ENCODE data around the gene SLC19A1. TPM values are rescaled to one million over a fixed set of nuclear protein-coding genes. Genes with fewer than 3 reads are reported as not detected.

The SLC19A1 gene
- total RNA-seq, 1 experiment from 2014 or later: 21.4 TPM

- H3K36me3 Mint-ChIP-seq (ENCODE audit: insufficient read depth, unreplicated experiment): peaks cover 18% of the 10 kb centered on the region
- peaks cover 20% of the 10 kb centered on the region for H3K4me1 Mint-ChIP-seq (ENCODE audit: low read depth, unreplicated experiment)
- intact Hi-C loops (cut with micrococcal nuclease; ENCODE audit: unreplicated experiment): no loop called here
- H3K9me3 Mint-ChIP-seq (ENCODE audit: low read depth, unreplicated experiment): peaks cover 4% of the 10 kb centered on the region
- no peak overlapping the region for H3K27ac Mint-ChIP-seq (ENCODE audit: unreplicated experiment)
- no TSS peak for BruUV-seq (replicated peaks)
- CTCF ChIA-PET: interaction anchor here (0.7 kb wide), 1 partner anchor 38 kb away, joined by 4 read pairs; no protein-coding TSS in a partner anchor
- TF ChIP-seq CTCF (IDR thresholded peaks at IDR 0.05; ENCODE audit: unreplicated experiment): no peak
- no peaks in the 10 kb centered on the region for H3K27me3 Mint-ChIP-seq (ENCODE audit: unreplicated experiment)
- no peak overlapping the region for H3K4me3 Mint-ChIP-seq (ENCODE audit: low read depth, unreplicated experiment)
- DNase-seq: no peak
These were observed 69.5 kb downstream of the SLC19A1 start for GRCh38 chr21:45472445-45473365.

- no TSS peak for BruUV-seq (replicated peaks)
- Mint-ChIP-seq H3K36me3 (ENCODE audit: insufficient read depth, unreplicated experiment) (peaks cover 11% of the 10 kb centered on the region), H3K4me3 (ENCODE audit: low read depth, unreplicated experiment) (peak overlapping the region; percentile 45), H3K4me1 (ENCODE audit: low read depth, unreplicated experiment) (peaks cover 20% of the 10 kb centered on the region), H3K27me3 (ENCODE audit: unreplicated experiment) (no peaks in the 10 kb centered on the region), H3K27ac (ENCODE audit: unreplicated experiment) (peak overlapping the region; percentile 82), H3K9me3 (ENCODE audit: low read depth, unreplicated experiment) (peaks cover 4% of the 10 kb centered on the region)
- intact Hi-C loops (cut with micrococcal nuclease; ENCODE audit: unreplicated experiment): no loop called here
- TF ChIP-seq CTCF (IDR thresholded peaks at IDR 0.05; ENCODE audit: unreplicated experiment): no peak
- CTCF ChIA-PET: interaction anchor here (0.7 to 1.4 kb wide), 3 partner anchors 11 to 39 kb away, joined by 4 to 7 read pairs (median 5); no protein-coding TSS in a partner anchor
- DNase-seq: peak; percentile 9
These were observed 70.6 kb downstream of the SLC19A1 start for GRCh38 chr21:45471525-45472221.

GRCh38 chr21:45470773-45471524, 71.3 kb downstream of the SLC19A1 start:
- no TSS peak for BruUV-seq (replicated peaks)
- Mint-ChIP-seq H3K9me3 (ENCODE audit: low read depth, unreplicated experiment) (peaks cover 4% of the 10 kb centered on the region), H3K4me3 (ENCODE audit: low read depth, unreplicated experiment) (peak overlapping the region; percentile 45), H3K27ac (ENCODE audit: unreplicated experiment) (peak overlapping the region; percentile 82), H3K4me1 (ENCODE audit: low read depth, unreplicated experiment) (peaks cover 20% of the 10 kb centered on the region), H3K27me3 (ENCODE audit: unreplicated experiment) (no peaks in the 10 kb centered on the region), H3K36me3 (ENCODE audit: insufficient read depth, unreplicated experiment) (peaks cover 6% of the 10 kb centered on the region)
- CTCF ChIA-PET: interaction anchor here (1.2 to 1.4 kb wide), 2 partner anchors 12 to 13 kb away, joined by 5 to 7 read pairs; no protein-coding TSS in a partner anchor
- intact Hi-C loops (cut with micrococcal nuclease; ENCODE audit: unreplicated experiment): no loop called here
- TF ChIP-seq CTCF (IDR thresholded peaks at IDR 0.05; ENCODE audit: unreplicated experiment): no peak
- peak; percentile 16 for DNase-seq

GRCh38 chr21:45470087-45470515, 72.1 kb downstream of the SLC19A1 start:
- Mint-ChIP-seq H3K9me3 (ENCODE audit: low read depth, unreplicated experiment) (peaks cover 4% of the 10 kb centered on the region), H3K36me3 (ENCODE audit: insufficient read depth, unreplicated experiment) (peaks cover 10% of the 10 kb centered on the region), H3K4me3 (ENCODE audit: low read depth, unreplicated experiment) (no peak overlapping the region), H3K27ac (ENCODE audit: unreplicated experiment) (no peak overlapping the region), H3K27me3 (ENCODE audit: unreplicated experiment) (no peaks in the 10 kb centered on the region), H3K4me1 (ENCODE audit: low read depth, unreplicated experiment) (peaks cover 20% of the 10 kb centered on the region)
- intact Hi-C loops (cut with micrococcal nuclease; ENCODE audit: unreplicated experiment): no loop called here
- no peak for TF ChIP-seq CTCF (IDR thresholded peaks at IDR 0.05; ENCODE audit: unreplicated experiment)
- DNase-seq: no peak
- no TSS peak for BruUV-seq (replicated peaks)
- CTCF ChIA-PET: interaction anchor here (1.2 kb wide), 1 partner anchor 12 kb away, joined by 5 read pairs; no protein-coding TSS in a partner anchor

Measured in Calu3 (cell line).